Measurements from ENCODE around the gene TLX1.

The TLX1 gene

GRCh38 chr10:101122270-101123084 is 8.6 kb upstream of the TLX1 start:
- no peak for TF ChIP-seq CTCF (IDR thresholded peaks at IDR 0.05)

GRCh38 chr10:101123085-101123814 is 7.8 kb upstream of the TLX1 start:
- TF ChIP-seq CTCF (IDR thresholded peaks at IDR 0.05) = no peak

- TF ChIP-seq CTCF (IDR thresholded peaks at IDR 0.05) = no peak
These were observed 7.1 kb upstream of the TLX1 start for GRCh38 chr10:101123815-101124617.

GRCh38 chr10:101124933-101125332 is 6.2 kb upstream of the TLX1 start:
- TF ChIP-seq CTCF (IDR thresholded peaks at IDR 0.05) = no peak

- TF ChIP-seq CTCF (IDR thresholded peaks at IDR 0.05) = no peak
These were observed 4.1 kb upstream of the TLX1 start for GRCh38 chr10:101126684-101127628.

- no peak for TF ChIP-seq CTCF (IDR thresholded peaks at IDR 0.05)
These were observed 959 bp upstream of the TLX1 start for GRCh38 chr10:101130141-101130540.
